HFFc6 (cell line): ENCODE measurements around the gene SHISA4. TPM values are rescaled to one million over a fixed set of nuclear protein-coding genes. Genes with fewer than 3 reads are reported as not detected.

Source experiments
- DNase-seq: peaks from one replicate; pipeline ENCODE4 v3.0.0-alpha.2; 2018
- H3K27ac Mint-ChIP-seq: 2 replicates; pipeline ENCODE4 v1.8.0; 2020; ENCODE audit warnings: mild to moderate bottlenecking, mixed read lengths
- H3K27me3 Mint-ChIP-seq: 2 replicates; pipeline ENCODE4 v1.8.0; 2021; ENCODE audit warnings: mild to moderate bottlenecking, moderate library complexity, mixed read lengths; ENCODE audit not compliant: insufficient read depth
- H3K36me3 Mint-ChIP-seq: 2 replicates; pipeline ENCODE4 v1.8.0; 2021; ENCODE audit warnings: low read depth, mixed read lengths
- H3K4me1 Mint-ChIP-seq: 2 replicates; pipeline ENCODE4 v1.8.0; 2020; ENCODE audit warnings: low read depth, mixed read lengths
- H3K4me3 Mint-ChIP-seq: 2 replicates; pipeline ENCODE4 v1.8.0; 2020; ENCODE audit warnings: mild to moderate bottlenecking, moderate library complexity, mixed read lengths
- H3K9me3 Mint-ChIP-seq: 2 replicates; pipeline ENCODE4 v1.8.0; 2020; ENCODE audit warnings: mild to moderate bottlenecking, mixed read lengths
- total RNA-seq, 6 experiments: library from RNA; stranded (reverse); fragmentation: NEBNext Ultra II Directional; extraction: Animal tissue kit (Norgen Biotek cat#: 25700); gene quantifications; 2 replicates in 1 of 6; 3 replicates in 5 of 6; pipeline ENCODE4 v1.2.3, GENCODE V29; 2021
- TF ChIP-seq, protein P1 (sequence below): fragments of 200-600 bp; sonication (generic); IDR thresholded peaks from 2 replicates; pipeline ENCODE4 v1.5.0; 2021; ENCODE audit warnings: antibody characterized with exemption, mild to moderate bottlenecking

Gene SHISA4
- total RNA-seq, 6 experiments from 2014 or later: 29.8 to 49.6 (median 39.9) TPM

GRCh38 chr1:201842472-201843027 is 46.1 kb upstream of the SHISA4 start:
- Mint-ChIP-seq H3K27ac (no peak overlapping the region), H3K9me3 (no peaks in the 10 kb centered on the region), H3K4me1 (peaks cover 63% of the 10 kb centered on the region), H3K27me3 (no peaks in the 10 kb centered on the region), H3K36me3 (peaks cover 17% of the 10 kb centered on the region), H3K4me3 (no peak overlapping the region)
- TF ChIP-seq, protein P1, sequence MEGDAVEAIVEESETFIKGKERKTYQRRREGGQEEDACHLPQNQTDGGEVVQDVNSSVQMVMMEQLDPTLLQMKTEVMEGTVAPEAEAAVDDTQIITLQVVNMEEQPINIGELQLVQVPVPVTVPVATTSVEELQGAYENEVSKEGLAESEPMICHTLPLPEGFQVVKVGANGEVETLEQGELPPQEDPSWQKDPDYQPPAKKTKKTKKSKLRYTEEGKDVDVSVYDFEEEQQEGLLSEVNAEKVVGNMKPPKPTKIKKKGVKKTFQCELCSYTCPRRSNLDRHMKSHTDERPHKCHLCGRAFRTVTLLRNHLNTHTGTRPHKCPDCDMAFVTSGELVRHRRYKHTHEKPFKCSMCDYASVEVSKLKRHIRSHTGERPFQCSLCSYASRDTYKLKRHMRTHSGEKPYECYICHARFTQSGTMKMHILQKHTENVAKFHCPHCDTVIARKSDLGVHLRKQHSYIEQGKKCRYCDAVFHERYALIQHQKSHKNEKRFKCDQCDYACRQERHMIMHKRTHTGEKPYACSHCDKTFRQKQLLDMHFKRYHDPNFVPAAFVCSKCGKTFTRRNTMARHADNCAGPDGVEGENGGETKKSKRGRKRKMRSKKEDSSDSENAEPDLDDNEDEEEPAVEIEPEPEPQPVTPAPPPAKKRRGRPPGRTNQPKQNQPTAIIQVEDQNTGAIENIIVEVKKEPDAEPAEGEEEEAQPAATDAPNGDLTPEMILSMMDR: no peak
- DNase-seq: no peak

- H3K4me1 Mint-ChIP-seq: peaks cover 77% of the 10 kb centered on the region
Observed at GRCh38 chr1:201845331-201846083, 43.2 kb upstream of the SHISA4 start.

GRCh38 chr1:201847150-201847549 is 41.5 kb upstream of the SHISA4 start:
- Mint-ChIP-seq H3K4me3 (no peak overlapping the region), H3K27ac (no peak overlapping the region), H3K36me3 (peaks cover 17% of the 10 kb centered on the region)

More at GRCh38 chr1:201845331-201846083, 43.2 kb upstream of the SHISA4 start:
- H3K36me3 Mint-ChIP-seq: peaks cover 13% of the 10 kb centered on the region; the same call in 1 of the 2 replicates
- H3K27ac Mint-ChIP-seq: peak overlapping the region; percentile 67
- H3K4me3 Mint-ChIP-seq: peak overlapping the region; percentile 6; the same call in 1 of the 2 replicates
- peak; percentile 70 for DNase-seq
- no peaks in the 10 kb centered on the region for H3K27me3 Mint-ChIP-seq
- no peaks in the 10 kb centered on the region for H3K9me3 Mint-ChIP-seq
- TF ChIP-seq, protein P1: no peak

GRCh38 chr1:201848230-201848629 is 40.5 kb upstream of the SHISA4 start:
- no peak overlapping the region for H3K4me3 Mint-ChIP-seq
- H3K27ac Mint-ChIP-seq: no peak overlapping the region
- H3K27me3 Mint-ChIP-seq: no peaks in the 10 kb centered on the region
- no peaks in the 10 kb centered on the region for H3K9me3 Mint-ChIP-seq
- H3K4me1 Mint-ChIP-seq: peaks cover 77% of the 10 kb centered on the region
- TF ChIP-seq, protein P1: no peak
- H3K36me3 Mint-ChIP-seq: peaks cover 16% of the 10 kb centered on the region; the same call in 1 of the 2 replicates
- no peak for DNase-seq

More at GRCh38 chr1:201847150-201847549, 41.5 kb upstream of the SHISA4 start:
- no peaks in the 10 kb centered on the region for H3K9me3 Mint-ChIP-seq
- no peaks in the 10 kb centered on the region for H3K27me3 Mint-ChIP-seq
- H3K4me1 Mint-ChIP-seq: peaks cover 88% of the 10 kb centered on the region
- no peak for DNase-seq
- TF ChIP-seq, protein P1: no peak

- Mint-ChIP-seq H3K36me3 (peaks cover 16% of the 10 kb centered on the region; the same call in 1 of the 2 replicates), H3K27me3 (no peaks in the 10 kb centered on the region), H3K9me3 (no peaks in the 10 kb centered on the region), H3K4me1 (peaks cover 71% of the 10 kb centered on the region), H3K4me3 (peak overlapping the region; percentile 65), H3K27ac (peak overlapping the region; percentile 71)
- DNase-seq: no peak
- TF ChIP-seq, protein P1: no peak
Observed at GRCh38 chr1:201849372-201850052, 39.2 kb upstream of the SHISA4 start.
